ENCODE data around the gene MGAT5B.

Gene MGAT5B, protein sequence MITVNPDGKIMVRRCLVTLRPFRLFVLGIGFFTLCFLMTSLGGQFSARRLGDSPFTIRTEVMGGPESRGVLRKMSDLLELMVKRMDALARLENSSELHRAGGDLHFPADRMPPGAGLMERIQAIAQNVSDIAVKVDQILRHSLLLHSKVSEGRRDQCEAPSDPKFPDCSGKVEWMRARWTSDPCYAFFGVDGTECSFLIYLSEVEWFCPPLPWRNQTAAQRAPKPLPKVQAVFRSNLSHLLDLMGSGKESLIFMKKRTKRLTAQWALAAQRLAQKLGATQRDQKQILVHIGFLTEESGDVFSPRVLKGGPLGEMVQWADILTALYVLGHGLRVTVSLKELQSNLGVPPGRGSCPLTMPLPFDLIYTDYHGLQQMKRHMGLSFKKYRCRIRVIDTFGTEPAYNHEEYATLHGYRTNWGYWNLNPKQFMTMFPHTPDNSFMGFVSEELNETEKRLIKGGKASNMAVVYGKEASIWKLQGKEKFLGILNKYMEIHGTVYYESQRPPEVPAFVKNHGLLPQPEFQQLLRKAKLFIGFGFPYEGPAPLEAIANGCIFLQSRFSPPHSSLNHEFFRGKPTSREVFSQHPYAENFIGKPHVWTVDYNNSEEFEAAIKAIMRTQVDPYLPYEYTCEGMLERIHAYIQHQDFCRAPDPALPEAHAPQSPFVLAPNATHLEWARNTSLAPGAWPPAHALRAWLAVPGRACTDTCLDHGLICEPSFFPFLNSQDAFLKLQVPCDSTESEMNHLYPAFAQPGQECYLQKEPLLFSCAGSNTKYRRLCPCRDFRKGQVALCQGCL

DNA sequence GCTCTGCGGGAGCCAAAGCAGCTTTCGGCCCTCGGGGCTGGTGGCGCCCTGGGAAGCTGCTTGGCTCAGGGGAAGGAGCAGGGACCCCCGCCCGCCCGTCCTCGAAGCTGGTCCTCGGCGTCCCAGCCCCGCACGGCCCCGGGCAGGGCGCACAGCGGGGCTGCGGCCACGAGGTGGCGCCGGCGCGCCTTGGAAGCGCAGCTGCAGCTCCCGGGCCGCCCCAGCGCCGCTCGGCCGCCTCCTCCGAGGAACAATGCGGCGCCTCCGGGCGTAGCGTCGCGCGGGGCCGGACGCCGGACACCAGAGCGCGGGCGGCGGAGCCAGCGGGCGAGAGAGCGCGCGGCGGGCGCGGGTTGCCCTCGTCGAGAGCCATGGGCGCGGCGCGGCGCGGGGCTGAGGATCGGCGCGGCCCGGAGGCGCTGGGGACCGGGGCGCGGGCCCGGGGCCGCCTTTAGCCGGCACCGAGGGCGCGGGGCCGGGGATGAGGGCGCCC lies at the start of gene MGAT5B:
TSS of gene MGAT5B (plus strand) at position 229 of the 493 bp plus-strand sequence. CDS start 626 bp downstream, outside the sequence.
- no peaks in the 10 kb centered on the region for H3K9me3 ChIP-seq
- peak within 1 kb of the TSS; percentile 33 for H3K4me3 ChIP-seq
- in situ Hi-C loops (cut with MboI; ENCODE audit: low sequenced_read_pairs), result loop anchor here (5.0 kb wide), 1 partner anchor 189 kb away; no protein-coding TSS in a partner anchor
- H3K4me1 ChIP-seq, result no peaks in the 10 kb centered on the region; the same call in 1 of the 2 replicates
- peak; percentile 74 to 88 for DNase-seq (ENCODE audit: low spot score in 2 of 2)
- no peaks in the 10 kb centered on the region for H3K36me3 ChIP-seq (replicated peaks)
- no peaks in the 10 kb centered on the region for H3K27me3 ChIP-seq (ENCODE audit: low read depth)

DNA sequence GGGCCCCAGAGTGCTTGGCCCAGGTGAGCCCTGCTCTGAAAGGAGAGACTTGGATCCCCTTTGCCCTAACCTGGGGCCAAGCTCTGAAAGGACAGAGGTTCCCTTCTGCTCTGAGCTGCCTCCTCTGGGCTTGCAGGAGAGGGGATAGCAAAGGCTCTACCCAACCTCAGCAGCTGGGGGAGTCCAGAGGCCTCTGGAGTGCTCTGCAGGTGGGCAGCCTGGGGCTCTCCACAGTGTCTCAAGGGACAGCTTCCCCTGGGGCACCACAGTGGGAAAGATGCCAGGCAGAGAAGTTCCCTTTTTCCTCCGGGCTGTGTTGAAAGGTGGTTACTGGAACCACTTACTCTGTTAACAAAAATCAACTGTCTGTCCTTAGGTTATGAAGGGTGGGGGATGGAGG lies 48.2 kb upstream of the MGAT5B start:
- Histone ChIP-seq H3K9me3 (no peaks in the 10 kb centered on the region), H3K27me3 (ENCODE audit: low read depth) (no peaks in the 10 kb centered on the region; the same call in 1 of the 2 replicates), H3K36me3 (replicated peaks) (no peaks in the 10 kb centered on the region), H3K4me1 (no peaks in the 10 kb centered on the region), H3K4me3 (no peak overlapping the region)
- in situ Hi-C loops (cut with MboI; ENCODE audit: low sequenced_read_pairs), result no loop called here
- DNase-seq (ENCODE audit: low spot score in 2 of 2), result peak in 1 of 2 experiments; percentile 22

DNA sequence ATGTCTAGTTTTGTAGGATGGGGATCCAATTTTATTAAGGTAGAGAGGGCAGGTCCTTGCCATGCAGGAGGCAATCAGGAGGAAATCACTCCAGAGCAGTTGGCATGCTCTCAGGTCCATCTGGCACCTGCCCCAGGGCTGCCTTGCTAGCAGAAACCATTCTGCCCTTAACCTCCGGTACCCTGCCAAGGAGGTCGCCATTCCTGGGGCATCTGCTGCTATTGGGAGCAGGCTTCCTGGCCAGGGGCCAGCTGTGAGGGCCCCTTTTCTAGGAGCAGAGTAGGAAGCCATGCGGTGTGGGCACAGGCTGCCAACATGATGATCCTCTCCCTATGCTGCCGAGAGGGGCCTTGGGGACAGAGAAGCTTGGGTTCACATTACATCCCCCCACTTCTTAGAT lies 47.6 kb upstream of the MGAT5B start:
- no peaks in the 10 kb centered on the region for H3K9me3 ChIP-seq
- no peaks in the 10 kb centered on the region; the same call in 1 of the 2 replicates for H3K27me3 ChIP-seq (ENCODE audit: low read depth)
- no peaks in the 10 kb centered on the region for H3K4me1 ChIP-seq
- no peak overlapping the region for H3K4me3 ChIP-seq
- in situ Hi-C loops (cut with MboI; ENCODE audit: low sequenced_read_pairs), result no loop called here
- no peaks in the 10 kb centered on the region for H3K36me3 ChIP-seq (replicated peaks)
- no peak for DNase-seq (ENCODE audit: low spot score in 2 of 2)

DNA sequence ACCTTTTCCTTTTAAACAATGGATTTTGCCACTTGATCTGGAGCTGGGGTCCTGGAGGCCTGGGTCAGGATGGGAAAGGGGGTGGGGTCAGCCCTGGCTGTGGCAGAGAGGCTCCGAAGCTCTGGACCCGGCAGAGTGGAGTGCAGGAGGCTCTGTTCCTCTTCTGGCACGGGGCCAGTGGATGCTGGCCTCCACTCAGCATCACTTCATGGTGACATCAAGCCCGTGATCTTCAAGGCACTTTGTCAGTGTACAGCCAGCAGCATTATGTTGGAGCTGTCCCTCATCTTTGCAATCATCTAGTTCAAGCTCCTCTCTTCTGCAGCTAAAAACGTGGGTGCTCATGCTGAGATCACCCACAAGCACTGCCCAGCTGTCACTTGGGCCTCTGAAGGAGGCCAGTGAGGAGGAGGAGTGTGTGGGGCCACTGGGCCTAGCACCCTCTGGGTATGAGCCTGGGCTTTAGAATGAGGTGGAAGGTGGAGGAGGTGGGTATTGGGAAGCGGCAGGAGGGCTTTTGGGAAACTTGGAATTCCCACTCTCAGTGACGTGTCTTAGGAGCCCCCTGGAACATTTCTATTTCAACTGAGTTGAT lies 45.9 kb upstream of the MGAT5B start:
- in situ Hi-C loops (cut with MboI; ENCODE audit: low sequenced_read_pairs), result no loop called here
- Histone ChIP-seq H3K9me3 (no peaks in the 10 kb centered on the region), H3K4me1 (no peaks in the 10 kb centered on the region), H3K36me3 (replicated peaks) (no peaks in the 10 kb centered on the region), H3K27me3 (ENCODE audit: low read depth) (no peaks in the 10 kb centered on the region; the same call in 1 of the 2 replicates), H3K4me3 (no peak overlapping the region)
- DNase-seq (ENCODE audit: low spot score in 2 of 2), result no peak

DNA sequence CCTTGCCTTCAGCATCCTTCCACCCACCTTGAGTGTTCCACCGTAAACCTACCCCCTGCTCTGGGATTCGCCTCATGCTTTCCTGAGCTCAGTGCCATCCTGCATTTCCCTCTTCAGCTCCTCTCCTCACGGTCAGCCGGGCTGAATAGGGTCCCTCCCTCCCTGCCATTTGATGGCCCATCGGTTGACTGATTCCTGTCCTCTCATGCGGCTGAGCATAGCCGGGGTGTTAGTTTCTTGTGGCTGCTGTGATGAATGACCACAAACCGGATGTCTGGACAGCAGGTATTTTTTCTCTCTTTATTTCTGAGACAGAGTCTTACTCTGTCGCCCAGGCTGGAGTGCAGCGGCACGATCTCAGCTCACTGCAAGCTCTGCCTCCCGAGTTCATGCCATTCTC lies 44.1 kb upstream of the MGAT5B start:
- H3K4me1 ChIP-seq, result no peaks in the 10 kb centered on the region
- no peaks in the 10 kb centered on the region for H3K9me3 ChIP-seq
- in situ Hi-C loops (cut with MboI; ENCODE audit: low sequenced_read_pairs), result no loop called here
- H3K4me3 ChIP-seq, result no peak overlapping the region
- no peak for DNase-seq (ENCODE audit: low spot score in 2 of 2)
- no peaks in the 10 kb centered on the region for H3K36me3 ChIP-seq (replicated peaks)
- no peaks in the 10 kb centered on the region; the same call in 1 of the 2 replicates for H3K27me3 ChIP-seq (ENCODE audit: low read depth)

DNA sequence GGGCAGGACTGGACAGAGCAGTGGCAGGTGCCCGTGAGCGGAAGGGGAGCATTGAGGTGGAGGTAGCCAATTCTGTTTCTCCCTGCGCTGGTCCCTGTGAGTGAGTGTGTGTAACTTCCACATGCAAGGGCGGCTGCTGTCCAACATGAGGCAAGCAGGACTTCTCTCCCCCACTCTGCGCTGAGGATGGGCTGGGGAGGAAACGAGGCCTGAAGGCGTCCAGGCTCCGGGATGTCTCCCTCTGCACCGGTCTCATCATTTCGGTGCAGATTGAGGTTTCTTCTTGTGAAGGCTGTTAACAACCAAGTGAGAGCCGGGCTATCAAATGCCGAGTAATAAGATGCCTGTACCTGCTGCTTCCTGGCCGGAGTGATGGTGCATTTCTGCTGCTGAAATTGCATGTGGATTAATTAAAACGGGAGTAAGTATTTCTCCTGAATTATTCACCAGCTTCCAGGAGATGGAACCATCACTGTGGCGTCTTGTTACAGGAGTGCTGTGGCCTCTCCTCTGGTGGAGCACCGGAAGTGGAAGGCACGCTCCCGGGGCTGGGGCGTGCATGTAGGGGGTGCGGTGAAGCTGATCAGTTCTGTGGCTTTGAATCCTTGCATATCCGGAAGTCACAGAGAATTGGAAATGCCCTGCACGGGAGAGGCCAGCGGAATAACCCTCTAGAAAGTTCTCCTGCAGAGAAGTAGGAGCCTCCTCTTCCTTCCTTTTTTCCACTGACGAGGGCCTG lies 41.7 kb upstream of the MGAT5B start:
- Histone ChIP-seq H3K4me3 (no peak overlapping the region), H3K36me3 (replicated peaks) (no peaks in the 10 kb centered on the region), H3K27me3 (ENCODE audit: low read depth) (no peaks in the 10 kb centered on the region), H3K9me3 (no peaks in the 10 kb centered on the region), H3K4me1 (no peaks in the 10 kb centered on the region)
- in situ Hi-C loops (cut with MboI; ENCODE audit: low sequenced_read_pairs), result no loop called here
- no peak for DNase-seq (ENCODE audit: low spot score in 2 of 2)

DNA sequence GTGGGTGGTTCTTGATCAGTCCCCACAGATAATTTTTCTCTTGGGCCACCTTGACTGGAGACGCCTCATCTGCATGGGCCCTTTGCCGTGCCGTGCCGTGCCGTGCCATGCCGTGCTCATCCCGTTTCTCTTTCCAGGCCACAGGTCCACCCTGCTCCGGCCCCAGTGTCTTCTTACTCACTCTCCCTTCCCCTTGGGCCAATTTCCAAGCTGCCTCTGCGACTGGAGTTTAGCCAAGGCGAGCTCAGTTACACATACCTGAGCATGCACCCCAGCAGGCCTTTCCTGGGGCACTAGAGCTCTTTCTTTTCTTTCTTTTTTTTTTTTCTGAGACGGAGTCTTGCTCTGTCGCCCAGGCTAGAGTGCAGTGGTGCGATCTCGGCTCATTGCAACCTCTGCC lies 40.5 kb upstream of the MGAT5B start:
- Histone ChIP-seq H3K4me3 (no peak overlapping the region), H3K36me3 (replicated peaks) (no peaks in the 10 kb centered on the region), H3K4me1 (no peaks in the 10 kb centered on the region), H3K27me3 (ENCODE audit: low read depth) (no peaks in the 10 kb centered on the region), H3K9me3 (no peaks in the 10 kb centered on the region)
- in situ Hi-C loops (cut with MboI; ENCODE audit: low sequenced_read_pairs), result no loop called here
- DNase-seq (ENCODE audit: low spot score in 2 of 2), result no peak

DNA sequence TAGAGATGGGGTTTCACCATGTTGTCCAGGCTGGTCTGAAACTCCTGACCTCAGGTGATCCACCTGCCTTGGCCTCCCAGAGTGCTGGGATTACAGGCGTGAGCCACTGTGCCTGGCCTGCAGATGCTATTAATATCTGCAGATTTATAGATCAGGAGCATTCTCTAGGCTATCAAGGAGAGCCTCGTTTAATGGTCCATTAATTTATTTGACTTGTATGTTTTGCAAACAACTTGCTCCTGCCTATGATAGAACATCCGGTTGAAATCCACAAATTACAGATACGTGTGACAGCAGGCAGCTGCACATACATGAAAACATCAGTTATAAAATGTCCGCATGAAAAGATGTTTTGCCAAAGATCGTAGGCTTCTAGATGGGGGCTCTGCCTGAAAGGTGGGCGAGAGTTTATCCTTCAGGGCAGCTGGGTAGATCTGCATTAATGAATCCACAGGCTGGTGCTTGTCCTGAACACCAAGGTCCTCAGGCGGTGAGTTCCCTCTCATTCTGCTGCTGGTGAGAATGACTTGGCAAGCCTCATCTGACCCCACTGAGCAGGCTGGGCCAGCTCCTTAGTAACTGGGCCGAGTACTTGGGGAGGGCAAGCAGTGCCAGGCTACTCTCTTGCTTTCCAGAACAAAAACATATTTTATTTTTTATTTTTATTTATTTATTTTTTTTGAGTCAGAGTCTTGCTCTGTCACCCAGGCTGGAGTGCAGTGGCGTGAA lies 37.1 kb upstream of the MGAT5B start:
- in situ Hi-C loops (cut with MboI; ENCODE audit: low sequenced_read_pairs), result no loop called here
- H3K36me3 ChIP-seq (replicated peaks), result no peaks in the 10 kb centered on the region
- 0 out of 2 replicates have a peak, but pooled peaks cover 5% of the 10 kb centered on the region for H3K27me3 ChIP-seq (ENCODE audit: low read depth)
- no peaks in the 10 kb centered on the region for H3K9me3 ChIP-seq
- H3K4me1 ChIP-seq, result no peaks in the 10 kb centered on the region
- H3K4me3 ChIP-seq, result no peak overlapping the region
- no peak for DNase-seq (ENCODE audit: low spot score in 2 of 2)

DNA sequence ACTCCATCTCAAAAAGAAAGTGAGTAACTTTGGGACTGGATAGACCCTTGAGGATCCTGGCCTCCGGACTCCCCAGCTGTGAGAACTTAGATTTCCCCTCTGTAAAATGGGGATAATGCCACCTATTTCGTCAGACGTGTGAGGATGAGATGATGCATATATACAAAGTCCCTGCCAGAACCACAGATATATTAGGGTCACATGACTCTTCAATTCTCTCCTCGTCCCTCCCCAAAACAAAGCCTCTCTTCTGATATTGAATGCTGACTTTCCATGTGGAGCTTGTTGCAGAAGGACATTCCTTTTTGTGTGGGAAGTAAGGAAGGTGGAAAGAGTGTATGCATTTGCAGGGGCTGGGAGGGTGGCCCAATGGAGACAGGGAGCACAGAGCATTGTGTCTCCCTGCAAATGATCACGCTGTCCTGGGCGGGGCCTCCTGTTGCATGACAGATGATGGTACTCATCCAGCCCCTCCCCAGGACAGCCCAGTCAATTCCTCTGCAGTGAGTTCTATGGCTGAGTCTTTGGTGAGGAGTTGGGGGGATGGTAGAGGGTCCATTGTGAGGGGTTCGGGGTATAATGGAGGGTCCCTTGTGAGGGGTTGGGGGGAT lies 35.1 kb upstream of the MGAT5B start:
- in situ Hi-C loops (cut with MboI; ENCODE audit: low sequenced_read_pairs), result no loop called here
- no peak for DNase-seq (ENCODE audit: low spot score in 2 of 2)
- no peak overlapping the region for H3K4me3 ChIP-seq
- no peaks in the 10 kb centered on the region for H3K4me1 ChIP-seq
- 0 out of 2 replicates have a peak, but pooled peaks cover 5% of the 10 kb centered on the region for H3K27me3 ChIP-seq (ENCODE audit: low read depth)
- H3K36me3 ChIP-seq (replicated peaks), result no peaks in the 10 kb centered on the region
- no peaks in the 10 kb centered on the region for H3K9me3 ChIP-seq

DNA sequence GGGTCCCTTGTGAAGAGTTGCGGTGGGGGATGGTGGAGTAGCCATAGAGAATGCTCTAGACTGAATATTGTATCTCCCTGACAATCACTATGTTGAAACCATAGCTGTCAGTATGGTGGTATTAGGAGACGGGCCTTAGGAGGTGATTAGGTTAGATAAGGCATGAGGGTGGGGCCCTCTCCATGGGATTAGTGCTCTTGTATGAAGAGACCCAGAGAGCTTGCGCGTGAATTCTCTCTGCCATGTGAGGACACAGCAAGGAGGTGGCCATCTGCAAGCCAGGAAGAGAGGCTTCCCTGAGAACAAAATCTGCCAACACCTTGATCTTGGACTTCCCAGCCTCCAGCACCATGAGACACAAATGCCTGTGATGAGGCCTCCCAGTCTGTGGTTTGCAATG lies 34.5 kb upstream of the MGAT5B start:
- Histone ChIP-seq H3K27me3 (ENCODE audit: low read depth) (0 out of 2 replicates have a peak, but pooled peaks cover 5% of the 10 kb centered on the region), H3K4me1 (no peaks in the 10 kb centered on the region), H3K9me3 (no peaks in the 10 kb centered on the region), H3K36me3 (replicated peaks) (no peaks in the 10 kb centered on the region), H3K4me3 (no peak overlapping the region)
- DNase-seq (ENCODE audit: low spot score in 2 of 2), result no peak
- in situ Hi-C loops (cut with MboI; ENCODE audit: low sequenced_read_pairs), result no loop called here

DNA sequence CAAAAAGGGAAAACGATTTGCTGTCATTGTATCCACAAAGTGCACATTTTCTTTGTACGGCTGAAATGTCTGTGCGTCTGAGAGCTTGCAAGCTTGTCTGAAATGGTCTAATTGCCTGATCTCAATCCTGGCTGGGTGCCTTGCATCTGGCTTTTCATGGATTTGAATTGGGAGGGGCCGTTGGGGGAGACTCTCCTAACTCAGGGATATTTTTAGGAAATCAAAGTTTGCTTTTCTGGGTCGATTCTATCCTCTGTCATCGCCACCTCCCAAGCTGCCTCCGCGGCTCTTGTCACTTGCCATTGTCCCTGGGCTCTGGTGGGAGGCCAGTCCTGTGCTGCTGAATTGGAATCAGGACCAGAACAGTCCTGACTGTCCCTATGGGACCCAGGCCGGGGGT lies 33.3 kb upstream of the MGAT5B start:
- in situ Hi-C loops (cut with MboI; ENCODE audit: low sequenced_read_pairs), result no loop called here
- Histone ChIP-seq H3K27me3 (ENCODE audit: low read depth) (0 out of 2 replicates have a peak, but pooled peaks cover 5% of the 10 kb centered on the region), H3K4me3 (no peak overlapping the region), H3K4me1 (peaks cover 1% of the 10 kb centered on the region), H3K9me3 (no peaks in the 10 kb centered on the region), H3K36me3 (replicated peaks) (no peaks in the 10 kb centered on the region)
- DNase-seq (ENCODE audit: low spot score in 2 of 2), result no peak

DNA sequence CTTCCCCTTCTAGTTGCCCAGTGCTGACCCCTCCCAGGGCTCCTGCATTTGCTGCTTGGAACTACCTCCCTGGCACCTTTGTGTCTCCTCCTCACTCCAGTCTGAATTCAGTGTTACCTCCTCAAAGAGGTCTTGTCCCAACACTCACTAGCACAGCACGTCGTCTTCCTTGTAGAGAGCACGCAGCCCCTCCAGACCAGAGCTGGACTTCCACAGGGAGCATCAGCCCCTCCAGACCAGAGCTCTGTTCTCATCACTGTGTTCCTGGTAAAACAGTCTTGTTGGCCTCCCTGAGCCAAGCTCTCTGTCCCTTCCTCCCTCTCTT lies 27.8 kb upstream of the MGAT5B start:
- no peak overlapping the region for H3K4me3 ChIP-seq
- H3K4me1 ChIP-seq, result peaks cover 23% of the 10 kb centered on the region
- no peaks in the 10 kb centered on the region for H3K36me3 ChIP-seq (replicated peaks)
- DNase-seq (ENCODE audit: low spot score in 2 of 2), result no peak
- in situ Hi-C loops (cut with MboI; ENCODE audit: low sequenced_read_pairs), result no loop called here
- H3K27me3 ChIP-seq (ENCODE audit: low read depth), result no peaks in the 10 kb centered on the region
- no peaks in the 10 kb centered on the region for H3K9me3 ChIP-seq

All from HAP-1 (cell line).